Endothelial cell of umbilical vein (primary cell): ENCODE results near the gene KIRREL1.

ENCODE experiments used
- EZH2 ChIP-seq: IDR thresholded peaks from 2 replicates; pipeline ENCODE4 v1.6.1; 2012; ENCODE audit warnings: borderline replicate concordance, low read depth, mild to moderate bottlenecking, moderate library complexity, low read length, inconsistent platforms; ENCODE audit not compliant: severe bottlenecking
- FOS ChIP-seq: IDR thresholded peaks from 2 replicates; pipeline ENCODE4 v1.6.1; 2011; ENCODE audit warnings: mild to moderate bottlenecking, low read length, moderate library complexity, borderline replicate concordance; ENCODE audit not compliant: insufficient read depth
- JUN ChIP-seq: IDR thresholded peaks from 2 replicates; pipeline ENCODE4 v1.6.1; 2011; ENCODE audit warnings: borderline replicate concordance, low read depth; ENCODE audit not compliant: insufficient read length, insufficient read depth
- MYC ChIP-seq: IDR thresholded peaks from one replicate; pipeline ENCODE4 v1.6.1; 2011; ENCODE audit warnings: mild to moderate bottlenecking, low read depth, low read length
- POLR2A ChIP-seq: IDR thresholded peaks from 2 replicates; pipeline ENCODE4 v1.6.1; 2012; ENCODE audit warnings: low read depth, mild to moderate bottlenecking, control low read depth, low read length
- POLR2AphosphoS5 ChIP-seq: IDR thresholded peaks from 2 replicates; pipeline ENCODE4 v1.6.1; 2012; ENCODE audit warnings: low read depth, mild to moderate bottlenecking, control low read depth, low read length, moderate library complexity; ENCODE audit not compliant: insufficient read depth
- TF ChIP-seq, protein P1 (sequence below), 2 donors: IDR thresholded peaks; 1 replicate in 1 of 2; 2 replicates in 1 of 2; pipeline ENCODE4 v1.5.1; 2011; ENCODE audit warnings: low read length in 2 of 2, mild to moderate bottlenecking in 2 of 2, moderate library complexity in 2 of 2, control low read depth in 1 of 2, inconsistent platforms in 1 of 2, low read depth in 1 of 2; ENCODE audit not compliant: insufficient read depth in 1 of 2; ENCODE audit errors: extremely low read depth in 1 of 2
- TF ChIP-seq, protein P2 (sequence below): IDR thresholded peaks from 2 replicates; pipeline ENCODE4 v1.6.1; 2011; ENCODE audit not compliant: insufficient read depth, insufficient read length

DNA sequence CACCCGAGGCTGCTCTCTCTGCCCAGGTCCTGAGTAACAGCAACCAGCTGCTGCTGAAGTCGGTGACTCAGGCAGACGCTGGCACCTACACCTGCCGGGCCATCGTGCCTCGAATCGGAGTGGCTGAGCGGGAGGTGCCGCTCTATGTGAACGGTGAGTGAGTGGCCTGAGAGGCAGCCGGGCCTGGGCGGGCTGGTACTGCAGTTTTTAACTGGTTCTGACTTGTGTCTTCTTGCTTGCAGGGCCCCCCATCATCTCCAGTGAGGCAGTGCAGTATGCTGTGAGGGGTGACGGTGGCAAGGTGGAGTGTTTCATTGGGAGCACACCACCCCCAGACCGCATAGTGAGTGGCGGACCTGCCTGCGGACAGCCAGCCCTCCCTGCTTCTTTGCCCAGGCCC lies 96.0 kb downstream of the KIRREL1 start:
- TF ChIP-seq, protein P1, sequence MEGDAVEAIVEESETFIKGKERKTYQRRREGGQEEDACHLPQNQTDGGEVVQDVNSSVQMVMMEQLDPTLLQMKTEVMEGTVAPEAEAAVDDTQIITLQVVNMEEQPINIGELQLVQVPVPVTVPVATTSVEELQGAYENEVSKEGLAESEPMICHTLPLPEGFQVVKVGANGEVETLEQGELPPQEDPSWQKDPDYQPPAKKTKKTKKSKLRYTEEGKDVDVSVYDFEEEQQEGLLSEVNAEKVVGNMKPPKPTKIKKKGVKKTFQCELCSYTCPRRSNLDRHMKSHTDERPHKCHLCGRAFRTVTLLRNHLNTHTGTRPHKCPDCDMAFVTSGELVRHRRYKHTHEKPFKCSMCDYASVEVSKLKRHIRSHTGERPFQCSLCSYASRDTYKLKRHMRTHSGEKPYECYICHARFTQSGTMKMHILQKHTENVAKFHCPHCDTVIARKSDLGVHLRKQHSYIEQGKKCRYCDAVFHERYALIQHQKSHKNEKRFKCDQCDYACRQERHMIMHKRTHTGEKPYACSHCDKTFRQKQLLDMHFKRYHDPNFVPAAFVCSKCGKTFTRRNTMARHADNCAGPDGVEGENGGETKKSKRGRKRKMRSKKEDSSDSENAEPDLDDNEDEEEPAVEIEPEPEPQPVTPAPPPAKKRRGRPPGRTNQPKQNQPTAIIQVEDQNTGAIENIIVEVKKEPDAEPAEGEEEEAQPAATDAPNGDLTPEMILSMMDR (IDR thresholded peaks at IDR 0.05; ENCODE audit: extremely low read depth in 1 of 2, insufficient read depth in 1 of 2, low read depth in 1 of 2, low read length in 2 of 2), result no peak
- TF ChIP-seq MYC (no peak), POLR2A (no peak), POLR2AphosphoS5 (no peak), EZH2 (no peak), JUN (no peak), FOS (no peak)
- TF ChIP-seq, protein P2, sequence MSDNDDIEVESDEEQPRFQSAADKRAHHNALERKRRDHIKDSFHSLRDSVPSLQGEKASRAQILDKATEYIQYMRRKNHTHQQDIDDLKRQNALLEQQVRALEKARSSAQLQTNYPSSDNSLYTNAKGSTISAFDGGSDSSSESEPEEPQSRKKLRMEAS, result no peak
